CD14-positive monocyte (primary cell): ENCODE data around the gene SLCO4A1. TPM values are rescaled to one million over a fixed set of nuclear protein-coding genes. Genes with fewer than 3 reads are reported as not detected.
A peak's percentile ranks its signal among the peaks of the same experiment; 100 is the strongest.

Experiments
- DNase-seq, 3 donors: peaks; one replicate each; pipeline ENCODE4 v3.0.0-alpha.2; 2011 to 2022
- H2AFZ ChIP-seq: 2 replicates; pipeline ENCODE4 v1.6.0; 2012; ENCODE audit warnings: mild to moderate bottlenecking, low read depth, low read length, inconsistent platforms; ENCODE audit not compliant: insufficient read depth, poor library complexity, severe bottlenecking
- H3K27ac ChIP-seq, 2 donors: 1 replicate in 1 of 2; 2 replicates in 1 of 2; pipeline ENCODE4 v1.5.1; 2012 to 2013; ENCODE audit warnings: low read length in 2 of 2, control low read depth in 1 of 2, inconsistent platforms in 1 of 2, low read depth in 1 of 2, mild to moderate bottlenecking in 1 of 2
- H3K27me3 ChIP-seq, 2 donors: one replicate each; pipeline versions ENCODE4 v1.6.0 to v1.6.1; 2011 to 2013; ENCODE audit warnings: low read length in 2 of 2; ENCODE audit not compliant: control insufficient read depth in 2 of 2, insufficient read depth in 2 of 2
- H3K36me3 ChIP-seq, 2 donors: replicated peaks in 1 of 2; 1 replicate in 1 of 2; 2 replicates in 1 of 2; pipeline versions ENCODE4 v1.5.1 to v1.6.1; 2012 to 2013; ENCODE audit warnings: low read length in 2 of 2, control low read depth in 1 of 2, inconsistent platforms in 1 of 2, mild to moderate bottlenecking in 1 of 2; ENCODE audit not compliant: insufficient read depth in 2 of 2, control insufficient read depth in 1 of 2
- H3K4me1 ChIP-seq, 2 donors: 1 replicate in 1 of 2; 2 replicates in 1 of 2; pipeline versions ENCODE4 v1.5.1 to v1.6.1; 2012 to 2013; ENCODE audit warnings: low read length in 2 of 2, control low read depth in 1 of 2, inconsistent platforms in 1 of 2, mild to moderate bottlenecking in 1 of 2, moderate library complexity in 1 of 2; ENCODE audit not compliant: insufficient read depth in 2 of 2, control insufficient read depth in 1 of 2
- H3K4me2 ChIP-seq: replicated peaks from 2 replicates; pipeline ENCODE3; 2012; ENCODE audit warnings: low read length, moderate library complexity, mild to moderate bottlenecking; ENCODE audit not compliant: poor library complexity, severe bottlenecking; ENCODE audit errors: extremely low read depth
- H3K4me3 ChIP-seq, 3 experiments: fragments of 200-600 bp in 1 of 3; sonication (generic) in 1 of 3; replicated peaks in 1 of 3; 1 replicate in 2 of 3; 2 replicates in 1 of 3; pipeline ENCODE4 v1.5.1; 2011 to 2013; ENCODE audit warnings: low read length in 3 of 3, mild to moderate bottlenecking in 3 of 3, control low read depth in 2 of 3, low read depth in 2 of 3, inconsistent platforms in 1 of 3, moderate library complexity in 1 of 3
- H3K79me2 ChIP-seq: 2 replicates; pipeline ENCODE4 v1.6.0; 2012; ENCODE audit warnings: mild to moderate bottlenecking, control low read depth, inconsistent platforms, low read length, moderate library complexity; ENCODE audit not compliant: insufficient read depth
- H3K9ac ChIP-seq: 2 replicates; pipeline ENCODE4 v1.6.0; 2017; ENCODE audit warnings: low read length, mild to moderate bottlenecking; ENCODE audit not compliant: insufficient read depth, poor library complexity, severe bottlenecking
- H3K9me3 ChIP-seq, 2 donors: replicated peaks in 1 of 2; 1 replicate in 1 of 2; 2 replicates in 1 of 2; pipeline versions ENCODE4 v1.5.1 to v1.6.1; 2012 to 2013; ENCODE audit warnings: low read length in 2 of 2, control low read depth in 1 of 2; ENCODE audit not compliant: control insufficient read depth in 1 of 2, insufficient read depth in 1 of 2
- H4K20me1 ChIP-seq: 2 replicates; pipeline ENCODE4 v1.6.0; 2012; ENCODE audit warnings: mild to moderate bottlenecking, low read length, control low read depth, moderate library complexity; ENCODE audit not compliant: insufficient read depth
- H3K27ac Mint-ChIP-seq, 7 donors: one replicate each; pipeline ENCODE4 v1.8.0; 2020; ENCODE audit warnings: mild to moderate bottlenecking in 7 of 7, mixed read lengths in 7 of 7, moderate library complexity in 6 of 7, inconsistent platforms in 2 of 7
- H3K27me3 Mint-ChIP-seq, 3 donors: one replicate each; pipeline ENCODE4 v1.8.0; 2021 to 2022; ENCODE audit warnings: low read depth in 3 of 3, mild to moderate bottlenecking in 3 of 3, mixed read lengths in 3 of 3, moderate library complexity in 3 of 3, inconsistent platforms in 1 of 3
- H3K36me3 Mint-ChIP-seq, 2 donors: one replicate each; pipeline ENCODE4 v1.8.0; 2020; ENCODE audit warnings: mixed read lengths in 2 of 2, inconsistent platforms in 1 of 2, mild to moderate bottlenecking in 1 of 2
- H3K4me1 Mint-ChIP-seq: one replicate; pipeline ENCODE4 v1.8.0; 2020; ENCODE audit warnings: mild to moderate bottlenecking, mixed read lengths
- H3K4me3 Mint-ChIP-seq, 2 donors: one replicate each; pipeline ENCODE4 v1.8.0; 2020; ENCODE audit warnings: mild to moderate bottlenecking in 2 of 2, mixed read lengths in 2 of 2, moderate library complexity in 1 of 2
- H3K9me3 Mint-ChIP-seq, 7 donors: one replicate each; pipeline ENCODE4 v1.8.0; 2020 to 2022; ENCODE audit warnings: mixed read lengths in 7 of 7, mild to moderate bottlenecking in 6 of 7, moderate library complexity in 6 of 7, inconsistent platforms in 2 of 7
- WGBS: methylation state at CpG from one replicate; pipeline ENCODE4 v1.1.5; 2013; ENCODE audit warnings: missing lambda C conversion rate; ENCODE audit not compliant: insufficient coverage; 5-methylcytosine and 5-hydroxymethylcytosine counted together
- intact Hi-C, 2 donors: fragments of 100-400 bp; cut with micrococcal nuclease; formaldehyde crosslinking; loops; one replicate each; pipeline versions ENCODE4 v1.15.0 to v1.15.1; 2023
- polyA plus RNA-seq, 3 donors: library from polyadenylated mRNA; depleted of rRNA in 1 of 3; unstranded in 2 of 3; stranded (reverse) in 1 of 3; fragments of 300-500 nt in 2 of 3; fragments of >200 nt in 1 of 3; fragmentation: Illumina TruSeq in 2 of 3; gene quantifications; 1 replicate in 2 of 3; 2 replicates in 1 of 3; pipeline ENCODE4 v1.2.3, GENCODE V29; 2012 to 2021
- TF ChIP-seq, protein P1 (sequence below): fragments of 200-600 bp; IDR thresholded peaks from one replicate; pipeline ENCODE4 v1.8.0; 2022; ENCODE audit warnings: antibody characterized with exemption, mild to moderate bottlenecking

Gene SLCO4A1
- polyA plus RNA-seq, 3 donors = 0.05 to 0.42 (median 0.26) TPM

- Mint-ChIP-seq H3K27me3 (peaks cover 0 to 4% (median 2%) of the 10 kb centered on the region in 3 donors), H3K4me1 (peaks cover 76% of the 10 kb centered on the region), H3K9me3 (peaks cover 0 to 6% (median 0%) of the 10 kb centered on the region in 7 donors), H3K4me3 (no peak overlapping the region), H3K36me3 (peaks cover 2 to 4% of the 10 kb centered on the region in 2 donors), H3K27ac (peak overlapping the region in 4 of 7 donors; percentile 26 to 86 (median 48))
- Histone ChIP-seq H2AFZ (no peak overlapping the region), H3K9ac (no peak overlapping the region), H4K20me1 (no peaks in the 10 kb centered on the region), H3K4me2 (peak overlapping the region; percentile 25), H3K79me2 (no peaks in the 10 kb centered on the region), H3K27me3 (no peaks in the 10 kb centered on the region), H3K9me3 (no peaks in the 10 kb centered on the region), H3K4me3 (peak overlapping the region in 1 of 3 experiments; percentile 3), H3K27ac (no peak overlapping the region), H3K4me1 (peaks cover 53 to 90% of the 10 kb centered on the region in 2 donors), H3K36me3 (no peaks in the 10 kb centered on the region)
- intact Hi-C loops = no loop called here
- 6% methylated on average over 10 of the region's 15 CpGs for WGBS
- peak; percentile 50 to 70 (median 65) for DNase-seq
- TF ChIP-seq, protein P1, sequence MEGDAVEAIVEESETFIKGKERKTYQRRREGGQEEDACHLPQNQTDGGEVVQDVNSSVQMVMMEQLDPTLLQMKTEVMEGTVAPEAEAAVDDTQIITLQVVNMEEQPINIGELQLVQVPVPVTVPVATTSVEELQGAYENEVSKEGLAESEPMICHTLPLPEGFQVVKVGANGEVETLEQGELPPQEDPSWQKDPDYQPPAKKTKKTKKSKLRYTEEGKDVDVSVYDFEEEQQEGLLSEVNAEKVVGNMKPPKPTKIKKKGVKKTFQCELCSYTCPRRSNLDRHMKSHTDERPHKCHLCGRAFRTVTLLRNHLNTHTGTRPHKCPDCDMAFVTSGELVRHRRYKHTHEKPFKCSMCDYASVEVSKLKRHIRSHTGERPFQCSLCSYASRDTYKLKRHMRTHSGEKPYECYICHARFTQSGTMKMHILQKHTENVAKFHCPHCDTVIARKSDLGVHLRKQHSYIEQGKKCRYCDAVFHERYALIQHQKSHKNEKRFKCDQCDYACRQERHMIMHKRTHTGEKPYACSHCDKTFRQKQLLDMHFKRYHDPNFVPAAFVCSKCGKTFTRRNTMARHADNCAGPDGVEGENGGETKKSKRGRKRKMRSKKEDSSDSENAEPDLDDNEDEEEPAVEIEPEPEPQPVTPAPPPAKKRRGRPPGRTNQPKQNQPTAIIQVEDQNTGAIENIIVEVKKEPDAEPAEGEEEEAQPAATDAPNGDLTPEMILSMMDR = no peak
Measured at GRCh38 chr20:62671765-62672164, 29.5 kb downstream of the SLCO4A1 start.

DNA sequence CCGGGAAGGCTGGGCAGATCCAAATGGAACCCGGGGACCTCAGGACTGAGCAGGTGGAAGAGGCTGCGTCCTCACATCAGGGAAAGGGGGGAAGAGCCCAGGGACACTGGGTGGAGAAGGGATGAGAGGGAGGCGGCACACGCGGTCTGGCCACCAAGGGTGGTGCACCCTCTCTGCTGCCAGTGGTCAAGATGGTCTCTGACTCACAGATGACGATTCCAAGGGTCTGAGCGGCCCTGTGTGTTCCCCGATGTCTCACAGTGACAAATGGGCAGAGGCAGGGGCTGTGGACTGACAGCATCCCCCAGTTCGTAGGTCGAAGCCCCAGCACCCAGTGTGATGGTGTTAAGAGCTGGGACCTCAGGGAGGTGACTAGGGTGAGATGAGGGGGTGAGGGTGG lies 32.1 kb downstream of the SLCO4A1 start:
- H3K4me1 ChIP-seq = peaks cover 70 to 94% of the 10 kb centered on the region in 2 donors
- 95% methylated on average over 10 of the region's 11 CpGs for WGBS

More for the DNA sequence above, 32.1 kb downstream of the SLCO4A1 start:
- Mint-ChIP-seq H3K4me3 (no peak overlapping the region), H3K27ac (peak overlapping the region in 6 of 7 donors; percentile 15 to 83 (median 76)), H3K9me3 (peaks cover 0 to 9% (median 0%) of the 10 kb centered on the region in 7 donors), H3K4me1 (peaks cover 90% of the 10 kb centered on the region), H3K27me3 (peaks cover 1 to 7% (median 2%) of the 10 kb centered on the region in 3 donors), H3K36me3 (peaks cover 2 to 4% of the 10 kb centered on the region in 2 donors)
- no peaks in the 10 kb centered on the region for H3K9me3 ChIP-seq
- H3K9ac ChIP-seq = no peak overlapping the region
- no peak overlapping the region for H2AFZ ChIP-seq
- H3K4me2 ChIP-seq = no peak overlapping the region
- H3K4me3 ChIP-seq = no peak overlapping the region
- H3K27me3 ChIP-seq = no peaks in the 10 kb centered on the region
- H3K27ac ChIP-seq = no peak overlapping the region
- TF ChIP-seq, protein P1 = no peak
- no peaks in the 10 kb centered on the region for H3K36me3 ChIP-seq
- H4K20me1 ChIP-seq = no peaks in the 10 kb centered on the region
- H3K79me2 ChIP-seq = no peaks in the 10 kb centered on the region
- intact Hi-C loops = no loop called here
- no peak for DNase-seq
